ENCODE results near the gene RABGAP1L.
A peak's percentile ranks its signal among the peaks of the same experiment; 100 is the strongest.

Gene RABGAP1L

DNA sequence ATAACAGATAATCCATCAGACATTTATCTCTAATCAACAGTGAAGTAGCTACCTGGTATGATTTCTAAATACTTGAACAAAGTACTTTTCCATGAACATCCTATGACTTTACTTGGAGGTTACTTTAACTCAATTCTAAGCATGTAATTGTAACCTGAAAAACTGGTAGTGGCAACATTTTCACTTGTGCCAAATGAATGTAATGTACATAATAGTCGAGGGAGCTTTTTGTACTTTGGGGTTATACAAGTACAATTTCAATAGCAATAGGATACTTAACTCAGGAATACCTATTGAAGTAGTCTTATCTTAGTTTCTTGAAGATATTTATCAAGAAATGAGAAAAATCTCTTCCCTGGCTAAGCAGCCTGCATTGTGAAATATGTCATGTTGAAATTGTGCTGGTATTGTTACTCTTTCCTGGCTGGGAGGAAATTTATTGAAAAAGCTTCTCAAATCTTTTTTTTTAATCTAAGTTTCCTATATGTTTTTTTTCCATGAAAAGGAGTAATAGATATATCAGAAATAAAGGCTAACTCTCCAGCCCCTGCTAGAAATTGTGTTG, 806.8 kb downstream of the RABGAP1L start:
- ChIA-PET POLR2A (interaction anchor here (0.6 kb wide), 1 partner anchor 20 kb away, joined by 4 read pairs; no protein-coding TSS in a partner anchor), CTCF (interaction anchor here (0.7 to 1.2 kb wide), 3 partner anchors 17 to 29 kb away, joined by 3 to 5 read pairs (median 3); no protein-coding TSS in a partner anchor)
- H3K4me3 ChIP-seq (ENCODE audit: low read depth, low read length): no peak overlapping the region
- TF ChIP-seq, protein P1, sequence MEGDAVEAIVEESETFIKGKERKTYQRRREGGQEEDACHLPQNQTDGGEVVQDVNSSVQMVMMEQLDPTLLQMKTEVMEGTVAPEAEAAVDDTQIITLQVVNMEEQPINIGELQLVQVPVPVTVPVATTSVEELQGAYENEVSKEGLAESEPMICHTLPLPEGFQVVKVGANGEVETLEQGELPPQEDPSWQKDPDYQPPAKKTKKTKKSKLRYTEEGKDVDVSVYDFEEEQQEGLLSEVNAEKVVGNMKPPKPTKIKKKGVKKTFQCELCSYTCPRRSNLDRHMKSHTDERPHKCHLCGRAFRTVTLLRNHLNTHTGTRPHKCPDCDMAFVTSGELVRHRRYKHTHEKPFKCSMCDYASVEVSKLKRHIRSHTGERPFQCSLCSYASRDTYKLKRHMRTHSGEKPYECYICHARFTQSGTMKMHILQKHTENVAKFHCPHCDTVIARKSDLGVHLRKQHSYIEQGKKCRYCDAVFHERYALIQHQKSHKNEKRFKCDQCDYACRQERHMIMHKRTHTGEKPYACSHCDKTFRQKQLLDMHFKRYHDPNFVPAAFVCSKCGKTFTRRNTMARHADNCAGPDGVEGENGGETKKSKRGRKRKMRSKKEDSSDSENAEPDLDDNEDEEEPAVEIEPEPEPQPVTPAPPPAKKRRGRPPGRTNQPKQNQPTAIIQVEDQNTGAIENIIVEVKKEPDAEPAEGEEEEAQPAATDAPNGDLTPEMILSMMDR (IDR thresholded peaks at IDR 0.05; ENCODE audit: insufficient read depth, low read length, missing control alignments): no peak
- no peak for DNase-seq (ENCODE audit: low read depth, low spot score)

DNA sequence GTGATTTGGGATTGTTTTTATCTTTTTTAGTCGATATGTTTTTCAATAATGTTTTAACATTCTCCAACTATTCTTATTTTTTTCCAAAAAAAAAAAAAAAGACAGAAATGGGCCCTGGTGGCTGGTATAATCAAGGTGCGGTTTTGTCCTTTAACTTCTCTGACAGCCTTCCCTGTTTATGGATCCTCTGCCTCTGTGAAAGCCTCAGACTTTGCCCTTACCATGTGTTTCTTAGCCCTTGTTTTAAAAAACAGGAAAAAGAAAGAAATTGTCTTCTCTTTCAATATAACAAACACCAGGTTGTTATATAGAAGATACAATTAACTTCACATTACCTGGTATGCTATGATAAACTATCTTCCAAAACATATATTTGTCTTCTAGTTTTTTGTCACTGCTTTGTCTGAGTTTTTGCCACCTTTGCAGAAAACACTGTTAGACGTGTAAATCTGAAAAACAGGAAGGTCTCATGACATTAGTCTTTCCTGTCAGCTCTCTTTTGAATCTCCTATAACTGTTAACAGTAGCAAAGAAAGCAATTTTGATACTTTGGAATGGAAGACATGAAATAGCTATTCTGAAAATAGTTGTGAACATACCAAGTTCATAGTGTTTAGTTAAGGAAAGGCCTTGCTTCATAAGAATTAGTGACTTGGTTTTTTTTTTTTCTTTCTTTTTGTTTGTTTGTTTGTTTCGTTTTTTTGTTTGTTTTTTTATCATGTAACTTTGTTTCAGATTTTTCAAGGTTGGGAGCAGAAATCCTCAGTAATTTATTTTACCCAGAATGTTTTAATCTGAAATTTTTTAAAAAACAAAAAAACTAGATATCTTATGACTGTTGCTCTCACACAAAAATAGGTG, 808.8 kb downstream of the RABGAP1L start:
- DNase-seq (ENCODE audit: low read depth, low spot score): no peak
- ChIA-PET POLR2A (no interaction called here), CTCF (interaction anchor here (0.8 to 1.2 kb wide), 4 partner anchors 12 to 30 kb away, joined by 3 read pairs; no protein-coding TSS in a partner anchor)
- no peak overlapping the region for H3K4me3 ChIP-seq (ENCODE audit: low read depth, low read length)
- TF ChIP-seq, protein P1 (IDR thresholded peaks at IDR 0.05; ENCODE audit: insufficient read depth, low read length, missing control alignments): no peak

DNA sequence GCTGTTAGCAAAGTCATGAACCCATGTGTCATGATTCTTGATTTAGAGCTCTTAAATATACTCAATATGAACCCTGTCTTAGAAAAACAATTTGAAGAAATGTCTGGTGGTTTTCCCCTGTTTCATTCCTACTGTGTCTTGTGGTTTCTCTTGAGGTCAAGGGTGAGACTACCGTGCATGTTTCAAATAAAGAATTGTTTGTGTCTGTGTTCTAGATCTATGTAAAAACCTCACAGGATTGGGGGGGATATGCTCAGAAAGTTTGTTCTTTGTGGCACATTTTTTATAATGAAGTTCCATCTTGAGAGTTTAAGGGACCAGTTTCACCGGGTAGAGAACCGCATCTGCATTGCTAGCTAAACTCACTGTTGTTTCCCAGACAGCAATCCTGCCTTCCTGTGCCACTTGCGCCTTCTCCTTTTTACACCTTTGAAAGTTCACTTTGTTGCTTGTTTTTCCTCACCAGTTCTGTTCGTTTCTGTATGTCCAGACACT, 809.5 kb downstream of the RABGAP1L start:
- TF ChIP-seq, protein P1 (IDR thresholded peaks at IDR 0.05; ENCODE audit: insufficient read depth, low read length, missing control alignments): no peak
- no peak overlapping the region for H3K4me3 ChIP-seq (ENCODE audit: low read depth, low read length)
- ChIA-PET POLR2A (no interaction called here), CTCF (interaction anchor here (0.8 to 1.2 kb wide), 4 partner anchors 11 to 29 kb away, joined by 3 read pairs; no protein-coding TSS in a partner anchor)
- DNase-seq (ENCODE audit: low read depth, low spot score): peak; percentile 23

DNA sequence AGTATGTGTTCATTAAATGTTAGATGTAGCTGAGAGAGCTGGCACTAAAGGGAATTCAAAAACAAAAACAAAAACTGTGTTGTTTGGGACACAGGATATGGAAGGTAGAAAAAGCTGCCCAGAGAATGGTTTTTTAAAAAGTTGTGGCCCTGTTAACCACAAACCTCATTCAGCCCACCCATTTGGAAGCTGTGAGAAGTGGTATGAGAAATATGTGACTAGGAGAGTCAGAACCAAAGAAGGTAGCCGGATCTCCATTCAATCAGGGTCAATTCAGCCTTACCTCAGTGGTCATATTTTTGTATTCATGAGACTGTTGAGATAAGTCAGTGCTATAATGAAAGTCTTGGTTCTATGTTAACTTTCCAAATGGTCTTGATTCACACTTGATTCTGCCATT, 810.7 kb downstream of the RABGAP1L start:
- no peak for DNase-seq (ENCODE audit: low read depth, low spot score)
- TF ChIP-seq, protein P1 (IDR thresholded peaks at IDR 0.05; ENCODE audit: insufficient read depth, low read length, missing control alignments): no peak
- ChIA-PET POLR2A (no interaction called here), CTCF (interaction anchor here (3.4 kb wide), 1 partner anchor 13 kb away, joined by 14 read pairs; no protein-coding TSS in a partner anchor)
- no peak overlapping the region for H3K4me3 ChIP-seq (ENCODE audit: low read depth, low read length)

DNA sequence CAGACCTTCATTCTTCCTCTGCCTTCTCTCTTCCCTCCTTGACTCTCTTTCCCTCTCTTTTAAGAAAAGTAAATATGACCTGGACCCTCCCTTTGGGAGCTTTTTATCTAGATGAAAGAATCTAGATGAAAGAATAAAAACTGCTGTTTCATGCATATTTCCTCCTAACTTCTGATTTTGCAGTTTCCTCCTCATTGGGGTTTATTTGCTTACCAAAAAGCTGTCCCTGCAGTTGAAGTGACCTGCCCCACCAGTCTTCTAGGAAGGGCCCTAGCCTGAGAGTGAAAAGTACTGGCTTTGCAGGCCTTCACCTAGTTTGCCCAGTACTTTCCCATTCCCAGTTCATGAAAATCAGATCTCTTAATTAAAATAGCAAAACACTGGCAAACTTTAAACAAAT, 812.1 kb downstream of the RABGAP1L start:
- no peak overlapping the region for H3K4me3 ChIP-seq (ENCODE audit: low read depth, low read length)
- TF ChIP-seq, protein P1 (IDR thresholded peaks at IDR 0.05; ENCODE audit: insufficient read depth, low read length, missing control alignments): no peak
- DNase-seq (ENCODE audit: low read depth, low spot score): no peak
- ChIA-PET POLR2A (no interaction called here), CTCF (interaction anchor here (3.4 kb wide), 1 partner anchor 12 kb away, joined by 14 read pairs; no protein-coding TSS in a partner anchor)

DNA sequence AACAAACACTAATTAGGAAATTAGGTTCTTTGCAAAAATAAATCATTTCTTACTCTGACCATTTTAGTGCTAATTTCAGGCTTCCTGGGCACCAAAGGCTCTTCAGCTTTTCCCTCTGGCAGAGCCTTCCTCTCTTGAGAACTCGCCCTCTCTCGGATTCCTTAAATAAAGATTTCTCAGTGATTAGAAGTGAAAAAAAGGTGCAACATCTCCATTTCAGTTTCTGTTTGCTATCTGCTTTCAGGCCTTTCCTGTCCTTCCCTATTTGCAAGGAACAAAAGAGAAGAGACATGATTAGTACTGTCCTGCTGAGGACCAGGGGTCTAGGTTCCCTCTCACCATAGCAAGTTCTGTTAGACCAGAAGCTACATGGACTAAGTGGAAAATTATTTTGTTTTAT, 812.6 kb downstream of the RABGAP1L start:
- CTCF ChIA-PET: interaction anchor here (3.4 kb wide), 1 partner anchor 12 kb away, joined by 14 read pairs; no protein-coding TSS in a partner anchor
- H3K4me3 ChIP-seq (ENCODE audit: low read depth, low read length): no peak overlapping the region
- no peak for DNase-seq (ENCODE audit: low read depth, low spot score)
- POLR2A ChIA-PET: no interaction called here
- TF ChIP-seq, protein P1 (IDR thresholded peaks at IDR 0.05; ENCODE audit: insufficient read depth, low read length, missing control alignments): no peak
